Effector CD4-positive, alpha-beta T cell (primary cell): ENCODE data around the gene PCDH12.
"Not testable (repeated sequence)": the region's sequence is repeated elsewhere in the genome, so short reads cannot be mapped to it uniquely, and the experiment has no call there.

Experiments used
- DNase-seq: peaks from one replicate; pipeline ENCODE4 v3.0.0-alpha.2; 2020

PCDH12 gene

GRCh38 chr5:141935538-141935937 lies 22.5 kb downstream of the PCDH12 start:
- DNase-seq = no peak

- no peak for DNase-seq
Measured at GRCh38 chr5:141934099-141934844, 23.7 kb downstream of the PCDH12 start.

- no peak for DNase-seq
Measured at GRCh38 chr5:141933151-141933550, 24.9 kb downstream of the PCDH12 start.

GRCh38 chr5:141931694-141932093 lies 26.3 kb downstream of the PCDH12 start:
- DNase-seq = no peak

GRCh38 chr5:141929398-141930058 lies 28.5 kb downstream of the PCDH12 start:
- DNase-seq = no peak

- no peak for DNase-seq
Measured at GRCh38 chr5:141928051-141928450, 30.0 kb downstream of the PCDH12 start.

GRCh38 chr5:141926434-141926833 lies 31.6 kb downstream of the PCDH12 start:
- DNase-seq = no peak

GRCh38 chr5:141923448-141924313 lies 34.3 kb downstream of the PCDH12 start, which contains the start of gene DELE1:
Gene DELE1 (plus strand): TSS chr5:141923871. CDS start chr5:141923942, 71 bp downstream.
- DNase-seq = peak; percentile 78

GRCh38 chr5:141922827-141923447 lies 35.1 kb downstream of the PCDH12 start:
- not testable (repeated sequence) for DNase-seq

GRCh38 chr5:141920771-141921170 lies 37.2 kb downstream of the PCDH12 start:
- DNase-seq = no peak

- no peak for DNase-seq
Measured at GRCh38 chr5:141919218-141920119, 38.5 kb downstream of the PCDH12 start.

- no peak for DNase-seq
Measured at GRCh38 chr5:141917760-141918159, 40.2 kb downstream of the PCDH12 start.

GRCh38 chr5:141916522-141916921 lies 41.5 kb downstream of the PCDH12 start:
- no peak for DNase-seq

GRCh38 chr5:141915881-141916336 lies 42.1 kb downstream of the PCDH12 start:
- no peak for DNase-seq

- no peak for DNase-seq
Measured at GRCh38 chr5:141914797-141915196, 43.2 kb downstream of the PCDH12 start.

- DNase-seq = no peak
Measured at GRCh38 chr5:141914199-141914743, 43.7 kb downstream of the PCDH12 start.

- no peak for DNase-seq
Measured at GRCh38 chr5:141913560-141914198, 44.3 kb downstream of the PCDH12 start.

GRCh38 chr5:141910271-141910673 lies 47.7 kb downstream of the PCDH12 start:
- DNase-seq = no peak

- DNase-seq = no peak
Measured at GRCh38 chr5:141909212-141909611, 48.8 kb downstream of the PCDH12 start.

- no peak for DNase-seq
Measured at GRCh38 chr5:141908796-141909195, 49.2 kb downstream of the PCDH12 start.

GRCh38 chr5:141906972-141907371 lies 51.0 kb downstream of the PCDH12 start:
- DNase-seq = no peak
